WTC11 (cell line): ENCODE data around the gene VSTM2B. TPM values are rescaled to one million over a fixed set of nuclear protein-coding genes. Genes with fewer than 3 reads are reported as not detected.
A peak's percentile ranks its signal among the peaks of the same experiment; 100 is the strongest.

ENCODE experiments used
- ATAC-seq: fragments of 200-7000 bp; cut with Tn5 transposase; 2 replicates; pipeline ENCODE4 v1.10.0; 2021; ENCODE audit warnings: mild to moderate bottlenecking, moderate library complexity
- CTCF ChIA-PET: fragments of 300-600 bp; sonication (Branson Sonifier 250); formaldehyde crosslinking; loops from one replicate; lab custom pipeline; 2021; ENCODE audit warnings: antibody characterized with exemption; lab: Charles Lee
- POLR2A ChIA-PET: fragments of 350-600 bp; sonication (Branson Sonifier 250); formaldehyde crosslinking; loops from one replicate; lab custom pipeline; 2021; ENCODE audit warnings: antibody characterized with exemption; lab: Charles Lee
- DNase-seq: peaks from one replicate; pipeline ENCODE4 v3.0.0; 2021; ENCODE audit warnings: low spot score
- H3K27ac Mint-ChIP-seq: 2 replicates; pipeline ENCODE4 v1.8.0; 2021; ENCODE audit warnings: mixed read lengths
- H3K27me3 Mint-ChIP-seq: 2 replicates; pipeline ENCODE4 v1.8.0; 2021; ENCODE audit warnings: low read depth, mild to moderate bottlenecking, moderate library complexity, mixed read lengths
- H3K36me3 Mint-ChIP-seq: 2 replicates; pipeline ENCODE4 v1.8.0; 2021; ENCODE audit warnings: mixed read lengths
- H3K4me1 Mint-ChIP-seq: 2 replicates; pipeline ENCODE4 v1.8.0; 2022; ENCODE audit warnings: mixed read lengths
- H3K4me3 Mint-ChIP-seq: 2 replicates; pipeline ENCODE4 v1.8.0; 2021; ENCODE audit warnings: mild to moderate bottlenecking, moderate library complexity, mixed read lengths
- H3K9me3 Mint-ChIP-seq: 2 replicates; pipeline ENCODE4 v1.8.0; 2021; ENCODE audit warnings: mixed read lengths
- ATF3 ChIP-seq: sonication (generic); formaldehyde crosslinking; conservative IDR thresholded peaks from 2 replicates; pipeline ENCODE4 v1.8.1; 2022; ENCODE audit warnings: mild to moderate bottlenecking, missing genetic modification reagents
- CREB1 ChIP-seq: sonication (generic); formaldehyde crosslinking; IDR thresholded peaks from 2 replicates; pipeline ENCODE4 v1.8.0; 2023; ENCODE audit warnings: mild to moderate bottlenecking, missing genetic modification reagents
- GABPB1 ChIP-seq: sonication (generic); formaldehyde crosslinking; IDR thresholded peaks from 2 replicates; pipeline ENCODE4 v1.8.1; 2023; ENCODE audit warnings: mild to moderate bottlenecking, missing genetic modification reagents
- IRF1 ChIP-seq: sonication (generic); formaldehyde crosslinking; IDR thresholded peaks from 2 replicates; pipeline ENCODE4 v1.8.0; 2023; ENCODE audit warnings: missing genetic modification reagents
- OVOL2 ChIP-seq: fragments of 250-450 bp; sonication (Bioruptor Pico); IDR thresholded peaks from 2 replicates; pipeline ENCODE4 v1.9.0; 2021; ENCODE audit warnings: mild to moderate bottlenecking, borderline replicate concordance
- RELA ChIP-seq: sonication (generic); formaldehyde crosslinking; IDR thresholded peaks from 2 replicates; pipeline ENCODE4 v1.8.1; 2022; ENCODE audit warnings: missing genetic modification reagents, mild to moderate bottlenecking, borderline replicate concordance
- RORB ChIP-seq: fragments of 250-450 bp; sonication (Bioruptor Pico); IDR thresholded peaks from 2 replicates; pipeline ENCODE4 v1.9.0; 2021; ENCODE audit warnings: mild to moderate bottlenecking
- SOX15 ChIP-seq: fragments of 250-450 bp; sonication (Bioruptor Pico); IDR thresholded peaks from 2 replicates; pipeline ENCODE4 v1.9.0; 2021; ENCODE audit warnings: mild to moderate bottlenecking
- TEAD4 ChIP-seq: sonication (generic); formaldehyde crosslinking; IDR thresholded peaks from 2 replicates; pipeline ENCODE4 v1.8.0; 2022; ENCODE audit warnings: mild to moderate bottlenecking, missing genetic modification reagents
- USF2 ChIP-seq: sonication (generic); formaldehyde crosslinking; IDR thresholded peaks from 2 replicates; pipeline ENCODE4 v1.8.1; 2023; ENCODE audit warnings: mild to moderate bottlenecking, missing genetic modification reagents, moderate library complexity
- ZNF138 ChIP-seq: sonication (generic); formaldehyde crosslinking; conservative IDR thresholded peaks from 2 replicates; pipeline ENCODE4 v1.8.1; 2022; ENCODE audit warnings: mild to moderate bottlenecking, moderate library complexity, missing genetic modification reagents
- ZNF396 ChIP-seq: fragments of 250-450 bp; sonication (Bioruptor Pico); IDR thresholded peaks from 2 replicates; pipeline ENCODE4 v1.8.0; 2021; ENCODE audit warnings: mild to moderate bottlenecking, moderate library complexity, borderline replicate concordance
- total RNA-seq: library from RNA; stranded (reverse); gene quantifications from 3 replicates; pipeline ENCODE4 v1.2.3, GENCODE V29; 2021
- TF ChIP-seq, protein P1 (sequence below): sonication (generic); formaldehyde crosslinking; IDR thresholded peaks from 2 replicates; pipeline ENCODE4 v1.8.1; 2022; ENCODE audit warnings: low read depth, missing genetic modification reagents, borderline replicate concordance
- TF ChIP-seq, protein P2 (sequence below): sonication (generic); formaldehyde crosslinking; IDR thresholded peaks from 2 replicates; pipeline ENCODE4 v1.8.1; 2023; ENCODE audit warnings: mild to moderate bottlenecking, missing genetic modification reagents, borderline replicate concordance
- TF ChIP-seq, protein P3 (sequence below): fragments of 250-450 bp; sonication (Bioruptor Pico); IDR thresholded peaks from 2 replicates; pipeline ENCODE4 v1.9.0; 2021; ENCODE audit warnings: mild to moderate bottlenecking
- TF ChIP-seq, protein P4 (sequence below): sonication (generic); formaldehyde crosslinking; IDR thresholded peaks from 2 replicates; pipeline ENCODE4 v1.8.1; 2023; ENCODE audit warnings: mild to moderate bottlenecking, missing genetic modification reagents

The VSTM2B gene
- total RNA-seq, 1 experiment from 2014 or later: 3.2 TPM

DNA sequence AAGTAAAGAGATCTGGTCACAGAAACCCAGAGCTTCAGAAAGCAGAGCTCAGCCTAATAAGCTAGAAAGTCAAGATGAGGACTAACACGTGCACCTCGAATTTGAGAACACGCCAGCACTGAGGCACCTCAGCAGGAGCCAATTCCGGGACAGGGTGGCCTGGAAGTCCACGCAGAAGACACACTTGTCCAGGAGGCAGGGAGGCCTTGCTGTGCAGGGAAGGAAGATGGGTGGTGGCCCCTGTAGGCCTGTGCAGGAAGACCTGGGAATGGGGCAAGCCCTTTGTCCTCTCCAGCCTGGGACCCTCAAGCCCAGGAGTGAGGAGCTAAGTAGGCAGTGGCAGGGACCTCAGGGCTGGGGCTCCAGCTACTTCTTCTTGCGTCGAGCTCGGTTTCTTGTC lies 16.3 kb upstream of the VSTM2B start:
- Mint-ChIP-seq H3K27ac (no peak overlapping the region), H3K4me1 (peaks cover 9% of the 10 kb centered on the region), H3K27me3 (peaks cover 11% of the 10 kb centered on the region), H3K4me3 (no peak overlapping the region), H3K36me3 (no peaks in the 10 kb centered on the region), H3K9me3 (peaks cover 6% of the 10 kb centered on the region)
- POLR2A ChIA-PET: no interaction called here
- CTCF ChIA-PET: interaction anchor here (1.3 to 2.1 kb wide), 6 partner anchors 15 to 246 kb away, joined by 3 to 17 read pairs (median 10); partner anchors contain the start of gene VSTM2B
- ATAC-seq (no peak), DNase-seq (no peak)
- TF ChIP-seq, protein P1, sequence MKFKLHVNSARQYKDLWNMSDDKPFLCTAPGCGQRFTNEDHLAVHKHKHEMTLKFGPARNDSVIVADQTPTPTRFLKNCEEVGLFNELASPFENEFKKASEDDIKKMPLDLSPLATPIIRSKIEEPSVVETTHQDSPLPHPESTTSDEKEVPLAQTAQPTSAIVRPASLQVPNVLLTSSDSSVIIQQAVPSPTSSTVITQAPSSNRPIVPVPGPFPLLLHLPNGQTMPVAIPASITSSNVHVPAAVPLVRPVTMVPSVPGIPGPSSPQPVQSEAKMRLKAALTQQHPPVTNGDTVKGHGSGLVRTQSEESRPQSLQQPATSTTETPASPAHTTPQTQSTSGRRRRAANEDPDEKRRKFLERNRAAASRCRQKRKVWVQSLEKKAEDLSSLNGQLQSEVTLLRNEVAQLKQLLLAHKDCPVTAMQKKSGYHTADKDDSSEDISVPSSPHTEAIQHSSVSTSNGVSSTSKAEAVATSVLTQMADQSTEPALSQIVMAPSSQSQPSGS (CRISPR knock-in tag): no peak
- TF ChIP-seq CREB1 (CRISPR knock-in tag) (no peak), SOX15 (no peak), ATF3 (CRISPR knock-in tag) (no peak), TEAD4 (CRISPR knock-in tag) (no peak), ZNF396 (CRISPR knock-in tag) (no peak)
- TF ChIP-seq, protein P2, sequence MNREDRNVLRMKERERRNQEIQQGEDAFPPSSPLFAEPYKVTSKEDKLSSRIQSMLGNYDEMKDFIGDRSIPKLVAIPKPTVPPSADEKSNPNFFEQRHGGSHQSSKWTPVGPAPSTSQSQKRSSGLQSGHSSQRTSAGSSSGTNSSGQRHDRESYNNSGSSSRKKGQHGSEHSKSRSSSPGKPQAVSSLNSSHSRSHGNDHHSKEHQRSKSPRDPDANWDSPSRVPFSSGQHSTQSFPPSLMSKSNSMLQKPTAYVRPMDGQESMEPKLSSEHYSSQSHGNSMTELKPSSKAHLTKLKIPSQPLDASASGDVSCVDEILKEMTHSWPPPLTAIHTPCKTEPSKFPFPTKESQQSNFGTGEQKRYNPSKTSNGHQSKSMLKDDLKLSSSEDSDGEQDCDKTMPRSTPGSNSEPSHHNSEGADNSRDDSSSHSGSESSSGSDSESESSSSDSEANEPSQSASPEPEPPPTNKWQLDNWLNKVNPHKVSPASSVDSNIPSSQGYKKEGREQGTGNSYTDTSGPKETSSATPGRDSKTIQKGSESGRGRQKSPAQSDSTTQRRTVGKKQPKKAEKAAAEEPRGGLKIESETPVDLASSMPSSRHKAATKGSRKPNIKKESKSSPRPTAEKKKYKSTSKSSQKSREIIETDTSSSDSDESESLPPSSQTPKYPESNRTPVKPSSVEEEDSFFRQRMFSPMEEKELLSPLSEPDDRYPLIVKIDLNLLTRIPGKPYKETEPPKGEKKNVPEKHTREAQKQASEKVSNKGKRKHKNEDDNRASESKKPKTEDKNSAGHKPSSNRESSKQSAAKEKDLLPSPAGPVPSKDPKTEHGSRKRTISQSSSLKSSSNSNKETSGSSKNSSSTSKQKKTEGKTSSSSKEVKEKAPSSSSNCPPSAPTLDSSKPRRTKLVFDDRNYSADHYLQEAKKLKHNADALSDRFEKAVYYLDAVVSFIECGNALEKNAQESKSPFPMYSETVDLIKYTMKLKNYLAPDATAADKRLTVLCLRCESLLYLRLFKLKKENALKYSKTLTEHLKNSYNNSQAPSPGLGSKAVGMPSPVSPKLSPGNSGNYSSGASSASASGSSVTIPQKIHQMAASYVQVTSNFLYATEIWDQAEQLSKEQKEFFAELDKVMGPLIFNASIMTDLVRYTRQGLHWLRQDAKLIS (CRISPR knock-in tag): no peak
- TF ChIP-seq, protein P3, sequence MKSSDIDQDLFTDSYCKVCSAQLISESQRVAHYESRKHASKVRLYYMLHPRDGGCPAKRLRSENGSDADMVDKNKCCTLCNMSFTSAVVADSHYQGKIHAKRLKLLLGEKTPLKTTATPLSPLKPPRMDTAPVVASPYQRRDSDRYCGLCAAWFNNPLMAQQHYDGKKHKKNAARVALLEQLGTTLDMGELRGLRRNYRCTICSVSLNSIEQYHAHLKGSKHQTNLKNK (CRISPR knock-in tag): no peak

DNA sequence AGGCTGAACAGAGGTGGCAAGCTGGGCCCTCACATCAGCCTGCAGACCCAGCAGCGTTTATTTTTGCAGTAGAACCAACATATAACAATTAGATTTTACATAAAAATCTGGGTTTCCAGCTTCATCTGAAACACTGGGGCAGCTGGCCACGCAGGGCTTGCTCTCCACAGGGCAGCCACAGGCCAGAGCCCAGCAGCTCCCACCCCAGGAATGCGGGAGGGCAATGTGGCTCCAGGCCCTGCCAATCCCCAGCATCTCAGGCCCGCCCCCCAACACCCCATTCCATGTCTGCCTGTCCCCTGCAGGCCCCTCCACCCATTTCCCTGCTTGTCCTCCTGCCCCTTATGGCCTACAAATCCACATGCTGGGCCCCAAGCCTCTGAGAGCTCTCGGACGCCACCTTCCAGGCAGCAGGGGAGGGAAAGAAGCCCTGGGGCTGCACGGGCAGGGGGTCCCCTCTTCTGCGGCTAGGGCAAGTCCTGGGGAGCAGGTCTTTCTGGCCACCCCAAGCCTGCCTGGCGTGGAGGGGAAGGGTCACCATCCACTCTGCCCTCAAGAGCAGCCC lies 15.0 kb upstream of the VSTM2B start:
- POLR2A ChIA-PET: interaction anchor here (0.6 kb wide), 1 partner anchor 12 kb away, joined by 3 read pairs; no protein-coding TSS in a partner anchor
- H3K9me3 Mint-ChIP-seq: peaks cover 6% of the 10 kb centered on the region
- TF ChIP-seq, protein P4, sequence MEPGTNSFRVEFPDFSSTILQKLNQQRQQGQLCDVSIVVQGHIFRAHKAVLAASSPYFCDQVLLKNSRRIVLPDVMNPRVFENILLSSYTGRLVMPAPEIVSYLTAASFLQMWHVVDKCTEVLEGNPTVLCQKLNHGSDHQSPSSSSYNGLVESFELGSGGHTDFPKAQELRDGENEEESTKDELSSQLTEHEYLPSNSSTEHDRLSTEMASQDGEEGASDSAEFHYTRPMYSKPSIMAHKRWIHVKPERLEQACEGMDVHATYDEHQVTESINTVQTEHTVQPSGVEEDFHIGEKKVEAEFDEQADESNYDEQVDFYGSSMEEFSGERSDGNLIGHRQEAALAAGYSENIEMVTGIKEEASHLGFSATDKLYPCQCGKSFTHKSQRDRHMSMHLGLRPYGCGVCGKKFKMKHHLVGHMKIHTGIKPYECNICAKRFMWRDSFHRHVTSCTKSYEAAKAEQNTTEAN (CRISPR knock-in tag): no peak
- CTCF ChIA-PET: interaction anchor here (1.3 to 2.1 kb wide), 5 partner anchors 14 to 248 kb away, joined by 3 to 17 read pairs (median 11); partner anchors contain the start of gene VSTM2B
- H3K27ac Mint-ChIP-seq: no peak overlapping the region
- H3K36me3 Mint-ChIP-seq: no peaks in the 10 kb centered on the region
- H3K4me1 Mint-ChIP-seq: peaks cover 9% of the 10 kb centered on the region
- H3K27me3 Mint-ChIP-seq: peaks cover 11% of the 10 kb centered on the region
- peak; percentile 83 for ATAC-seq
- H3K4me3 Mint-ChIP-seq: no peak overlapping the region
- DNase-seq: peak; percentile 54

DNA sequence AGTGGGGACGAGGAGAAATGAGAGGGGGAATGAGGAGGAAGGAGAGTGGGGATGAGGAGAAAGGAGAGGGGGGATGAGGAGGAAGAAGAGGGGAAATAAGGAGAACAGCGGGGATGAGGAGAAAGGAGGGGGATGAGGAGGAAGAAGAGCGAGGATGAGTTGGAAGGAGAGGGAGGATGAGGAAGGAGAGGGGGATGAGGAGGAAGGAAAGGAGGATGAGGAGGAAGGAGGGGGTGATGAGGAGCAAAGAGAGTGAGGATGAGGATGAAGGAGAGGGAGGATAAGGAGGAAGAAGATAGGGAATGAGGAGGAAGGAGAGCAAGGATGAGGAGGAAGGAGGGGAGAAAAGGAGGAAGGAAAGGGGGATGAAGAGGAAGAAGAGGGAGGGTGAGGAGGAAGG lies 14.0 kb upstream of the VSTM2B start:
- DNase-seq: no peak
- Mint-ChIP-seq H3K4me3 (no peak overlapping the region), H3K9me3 (peaks cover 6% of the 10 kb centered on the region), H3K27me3 (peaks cover 11% of the 10 kb centered on the region), H3K4me1 (peaks cover 9% of the 10 kb centered on the region), H3K27ac (no peak overlapping the region), H3K36me3 (no peaks in the 10 kb centered on the region)
- POLR2A ChIA-PET: no interaction called here
- ATAC-seq: no peak
- CTCF ChIA-PET: no interaction called here
- TF ChIP-seq RORB (CRISPR knock-in tag): no peak
- no peak for TF ChIP-seq GABPB1 (CRISPR knock-in tag)
- no peak for TF ChIP-seq ZNF138 (CRISPR knock-in tag)
- no peak for TF ChIP-seq ZNF396 (CRISPR knock-in tag)
- TF ChIP-seq USF2 (CRISPR knock-in tag): no peak
- TF ChIP-seq, protein P1 (CRISPR knock-in tag): no peak
- TF ChIP-seq IRF1 (CRISPR knock-in tag): no peak
- no peak for TF ChIP-seq RELA
- TF ChIP-seq ATF3 (CRISPR knock-in tag): no peak
- TF ChIP-seq OVOL2 (CRISPR knock-in tag): no peak
